Cortex of kidney (tissue), 1 donor: ENCODE data around the gene NHSL2.

Source experiments
- DNase-seq: peaks from one replicate; lab custom pipeline; 2025; lab: John Stamatoyannopoulos, UW

Gene NHSL2

GRCh38 chrX:72079607-72080006, 169.0 kb downstream of the NHSL2 start:
- DNase-seq = no peak

- no peak for DNase-seq
These were observed 169.5 kb downstream of the NHSL2 start for GRCh38 chrX:72080150-72080549.

- no peak for DNase-seq
These were observed 170.2 kb downstream of the NHSL2 start for GRCh38 chrX:72080800-72081199.

- no peak for DNase-seq
These were observed 171.1 kb downstream of the NHSL2 start for GRCh38 chrX:72081605-72082320.

- no peak for DNase-seq
These were observed 172.6 kb downstream of the NHSL2 start for GRCh38 chrX:72083291-72083690.

GRCh38 chrX:72084114-72084513, 173.5 kb downstream of the NHSL2 start:
- no peak for DNase-seq

GRCh38 chrX:72086995-72087394, 176.3 kb downstream of the NHSL2 start:
- no peak for DNase-seq

- DNase-seq = no peak
These were observed 178.1 kb downstream of the NHSL2 start for GRCh38 chrX:72088761-72089160.

- DNase-seq = no peak
These were observed 178.6 kb downstream of the NHSL2 start for GRCh38 chrX:72089254-72089653.

- no peak for DNase-seq
These were observed 184.2 kb downstream of the NHSL2 start for GRCh38 chrX:72094894-72095293.

- DNase-seq = no peak
These were observed 184.7 kb downstream of the NHSL2 start for GRCh38 chrX:72095370-72095769.

GRCh38 chrX:72097098-72097497, 186.5 kb downstream of the NHSL2 start:
- DNase-seq = no peak

- no peak for DNase-seq
These were observed 189.6 kb downstream of the NHSL2 start for GRCh38 chrX:72100051-72100755.

- DNase-seq = no peak
These were observed 190.2 kb downstream of the NHSL2 start for GRCh38 chrX:72100824-72101351.

GRCh38 chrX:72101597-72102037, 191.0 kb downstream of the NHSL2 start:
- DNase-seq = no peak

- no peak for DNase-seq
These were observed 191.5 kb downstream of the NHSL2 start for GRCh38 chrX:72102126-72102525.

GRCh38 chrX:72102760-72103159, 192.1 kb downstream of the NHSL2 start:
- DNase-seq = no peak

- DNase-seq = no peak
These were observed 194.8 kb downstream of the NHSL2 start for GRCh38 chrX:72105436-72105835.

- no peak for DNase-seq
These were observed 196.7 kb downstream of the NHSL2 start for GRCh38 chrX:72107320-72107719.

GRCh38 chrX:72107841-72108595, 197.4 kb downstream of the NHSL2 start:
- DNase-seq = no peak

GRCh38 chrX:72108666-72109065, 198.0 kb downstream of the NHSL2 start:
- DNase-seq = no peak

- no peak for DNase-seq
These were observed 199.6 kb downstream of the NHSL2 start for GRCh38 chrX:72110051-72110875.
